ENCODE data around the gene P3H2. TPM values are rescaled to one million over a fixed set of nuclear protein-coding genes. Genes with fewer than 3 reads are reported as not detected.

P3H2 gene
- total RNA-seq, 1 experiment from 2014 or later, result 44.7 TPM

DNA sequence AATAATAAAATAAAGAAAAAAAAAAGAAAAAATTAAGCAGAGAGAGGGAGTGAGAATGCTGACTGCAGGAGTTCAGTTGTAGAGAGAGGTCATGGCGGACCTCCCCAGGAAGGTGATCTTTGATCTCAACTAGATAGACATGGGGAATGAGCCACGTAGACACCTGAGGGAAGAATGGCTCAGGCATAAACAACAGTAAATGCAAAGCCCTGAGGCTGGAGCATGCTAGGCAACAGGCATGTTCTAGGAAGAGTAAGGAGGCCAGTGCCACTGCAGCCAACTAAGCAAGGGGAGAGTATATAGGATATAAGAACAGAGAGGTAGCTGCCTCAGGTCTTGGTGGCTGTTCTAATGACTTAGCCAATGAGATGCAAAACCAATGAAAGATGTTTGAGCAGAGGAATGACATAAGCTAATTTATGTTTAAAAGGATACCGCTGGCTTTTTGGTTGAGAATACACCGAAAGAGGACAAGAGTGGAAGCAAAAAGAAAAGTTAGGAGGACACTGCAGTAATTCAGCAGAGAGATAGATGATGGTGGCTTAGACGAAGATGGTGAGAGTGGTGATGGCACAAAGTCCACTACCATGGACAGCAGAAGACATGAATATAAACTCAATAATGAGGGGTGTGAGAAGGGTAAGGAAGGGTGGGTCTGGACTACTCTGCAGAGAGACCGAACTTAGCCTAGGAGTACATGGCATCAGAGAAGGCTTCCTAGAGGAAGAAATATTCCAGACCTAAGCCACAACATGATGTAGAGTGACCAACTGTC, 174.6 kb downstream of the P3H2 start:
- DNase-seq, result no peak
- Histone ChIP-seq H3K27me3 (ENCODE audit: control insufficient read depth, insufficient read depth, low read length) (no peaks in the 10 kb centered on the region; the same call in 1 of the 2 replicates), H3K36me3 (replicated peaks; ENCODE audit: control insufficient read depth, insufficient read depth, low read length) (no peaks in the 10 kb centered on the region), H3K4me3 (ENCODE audit: insufficient read depth, low read depth, low read length) (no peak overlapping the region)

- Histone ChIP-seq H3K36me3 (replicated peaks; ENCODE audit: control insufficient read depth, insufficient read depth, low read length) (no peaks in the 10 kb centered on the region), H3K27me3 (ENCODE audit: control insufficient read depth, insufficient read depth, low read length) (no peaks in the 10 kb centered on the region; the same call in 1 of the 2 replicates), H3K4me3 (ENCODE audit: insufficient read depth, low read depth, low read length) (no peak overlapping the region)
- DNase-seq, result no peak
Observed at GRCh38 chr3:189944285-189945145, 176.2 kb downstream of the P3H2 start.

GRCh38 chr3:189942948-189943347, 177.7 kb downstream of the P3H2 start:
- DNase-seq, result no peak
- H3K27me3 ChIP-seq (ENCODE audit: control insufficient read depth, insufficient read depth, low read length), result no peaks in the 10 kb centered on the region; the same call in 1 of the 2 replicates
- H3K36me3 ChIP-seq (replicated peaks; ENCODE audit: control insufficient read depth, insufficient read depth, low read length), result no peaks in the 10 kb centered on the region
- no peak overlapping the region for H3K4me3 ChIP-seq (ENCODE audit: insufficient read depth, low read depth, low read length)

DNA sequence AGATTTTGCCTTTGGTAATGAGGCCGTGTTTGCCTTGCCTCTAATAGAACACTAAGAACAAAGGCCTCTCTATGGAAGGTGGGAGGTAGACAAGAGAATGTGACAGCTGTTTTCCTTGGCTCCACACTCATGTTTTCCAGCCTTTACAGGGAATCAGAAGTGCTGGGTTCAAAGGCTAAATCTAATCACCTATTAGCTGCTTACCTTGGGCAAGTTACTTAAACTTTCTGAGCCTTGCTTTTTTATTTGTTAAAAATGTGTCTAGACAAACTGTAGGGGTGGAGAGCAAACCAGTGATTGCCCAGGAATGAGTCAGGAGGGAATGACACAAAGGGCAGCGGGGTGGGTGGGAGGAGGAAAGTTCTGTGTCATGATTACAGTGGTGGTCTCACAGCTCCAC, 179.0 kb downstream of the P3H2 start:
- no peaks in the 10 kb centered on the region; the same call in 1 of the 2 replicates for H3K27me3 ChIP-seq (ENCODE audit: control insufficient read depth, insufficient read depth, low read length)
- no peak overlapping the region for H3K4me3 ChIP-seq (ENCODE audit: insufficient read depth, low read depth, low read length)
- no peak for DNase-seq
- H3K36me3 ChIP-seq (replicated peaks; ENCODE audit: control insufficient read depth, insufficient read depth, low read length), result no peaks in the 10 kb centered on the region

GRCh38 chr3:189941125-189941524, 179.6 kb downstream of the P3H2 start:
- Histone ChIP-seq H3K4me3 (ENCODE audit: insufficient read depth, low read depth, low read length) (no peak overlapping the region), H3K36me3 (replicated peaks; ENCODE audit: control insufficient read depth, insufficient read depth, low read length) (no peaks in the 10 kb centered on the region), H3K27me3 (ENCODE audit: control insufficient read depth, insufficient read depth, low read length) (no peaks in the 10 kb centered on the region; the same call in 1 of the 2 replicates)
- DNase-seq, result no peak

DNA sequence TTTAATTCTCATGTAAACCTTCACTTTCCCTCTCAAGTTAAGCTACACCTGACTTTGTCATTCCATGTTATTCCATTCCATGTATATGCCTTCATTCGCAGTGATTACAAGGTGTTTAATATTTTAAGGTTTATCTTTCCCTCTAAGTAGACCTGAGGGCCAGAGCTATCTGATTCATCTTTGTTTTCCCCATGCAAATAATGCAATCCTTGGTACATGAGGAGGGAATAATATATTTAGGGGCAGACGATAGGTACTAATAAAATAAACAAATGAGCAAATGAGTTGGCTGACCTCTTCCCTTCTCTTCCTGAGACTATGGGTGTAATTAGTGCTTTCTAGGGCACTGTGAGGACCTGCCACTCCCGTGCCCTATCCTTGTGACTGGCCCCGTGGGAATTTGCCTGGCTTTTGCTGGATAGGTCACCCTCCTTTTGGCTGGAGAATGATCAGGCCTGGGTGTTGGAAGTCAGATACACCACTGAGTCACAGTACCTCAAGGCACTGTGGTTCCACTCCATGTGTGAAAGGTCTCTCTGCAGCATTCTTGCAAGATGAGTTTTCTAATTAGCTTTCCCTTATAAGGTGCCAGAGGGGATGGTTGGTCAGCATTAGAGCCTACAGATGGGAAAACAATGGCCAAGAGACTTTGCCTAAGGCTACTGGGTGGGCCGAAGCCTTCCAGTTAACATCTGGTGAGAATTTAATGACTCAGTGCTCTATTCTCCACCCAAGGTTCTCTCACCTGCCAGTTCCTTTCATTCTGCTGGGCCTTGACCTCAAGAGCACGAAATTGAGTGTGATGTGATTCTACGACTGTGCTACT, 183.2 kb downstream of the P3H2 start:
- no peak overlapping the region for H3K4me3 ChIP-seq (ENCODE audit: insufficient read depth, low read depth, low read length)
- H3K27me3 ChIP-seq (ENCODE audit: control insufficient read depth, insufficient read depth, low read length), result no peaks in the 10 kb centered on the region
- no peak for DNase-seq

GRCh38 chr3:189936201-189936945, 184.3 kb downstream of the P3H2 start:
- Histone ChIP-seq H3K4me3 (ENCODE audit: insufficient read depth, low read depth, low read length) (no peak overlapping the region), H3K36me3 (replicated peaks; ENCODE audit: control insufficient read depth, insufficient read depth, low read length) (no peaks in the 10 kb centered on the region), H3K27me3 (ENCODE audit: control insufficient read depth, insufficient read depth, low read length) (no peaks in the 10 kb centered on the region)
- no peak for DNase-seq

More for the DNA sequence above, 183.2 kb downstream of the P3H2 start:
- H3K36me3 ChIP-seq (replicated peaks; ENCODE audit: control insufficient read depth, insufficient read depth, low read length), result no peaks in the 10 kb centered on the region

DNA sequence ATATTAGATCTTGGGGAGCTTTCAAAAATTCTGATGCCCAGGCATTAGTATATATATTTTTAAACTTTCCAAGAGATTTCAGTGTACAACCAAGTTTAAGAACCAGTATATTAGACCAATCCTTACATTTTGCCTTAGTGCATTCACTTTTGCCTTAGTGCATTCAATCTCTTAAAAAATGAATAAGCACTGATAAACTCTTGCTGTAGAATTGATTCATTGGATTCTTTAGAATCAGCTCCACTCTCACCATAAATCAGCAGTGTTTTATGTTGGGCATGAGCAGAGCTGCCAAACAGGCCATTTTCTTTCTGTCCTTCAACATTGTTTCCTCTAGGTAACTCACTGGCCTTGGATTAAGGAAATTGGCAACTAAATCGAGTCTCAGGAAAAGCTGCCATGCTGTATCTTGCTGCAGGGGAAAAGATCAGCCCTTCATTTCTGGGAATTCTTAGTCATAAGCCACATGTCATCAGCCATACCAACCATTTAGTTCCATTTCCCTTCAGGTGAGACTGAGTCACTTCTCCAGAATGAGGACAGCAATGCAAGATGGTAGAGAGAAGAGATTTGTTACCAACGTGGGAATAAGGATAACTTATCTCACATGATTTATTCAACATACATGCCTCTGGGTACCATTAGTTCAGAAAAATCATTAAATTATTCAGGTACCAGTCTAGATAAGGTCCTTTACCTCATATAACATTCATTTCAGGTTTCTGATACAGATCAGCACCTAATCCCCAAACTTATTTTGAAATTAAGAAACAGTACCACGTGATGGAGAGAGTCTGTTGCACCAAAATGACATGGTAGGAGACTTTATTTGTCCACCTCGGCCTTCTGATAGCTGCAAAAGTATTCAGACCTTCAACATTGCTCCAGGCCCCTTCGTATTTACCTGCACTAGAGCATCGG, 192.5 kb downstream of the P3H2 start:
- DNase-seq, result no peak
- Histone ChIP-seq H3K27me3 (ENCODE audit: control insufficient read depth, insufficient read depth, low read length) (no peaks in the 10 kb centered on the region), H3K4me3 (ENCODE audit: insufficient read depth, low read depth, low read length) (no peak overlapping the region), H3K36me3 (replicated peaks; ENCODE audit: control insufficient read depth, insufficient read depth, low read length) (no peaks in the 10 kb centered on the region)

- no peaks in the 10 kb centered on the region for H3K27me3 ChIP-seq (ENCODE audit: control insufficient read depth, insufficient read depth, low read length)
- H3K4me3 ChIP-seq (ENCODE audit: insufficient read depth, low read depth, low read length), result no peak overlapping the region
- DNase-seq, result no peak
- H3K36me3 ChIP-seq (replicated peaks; ENCODE audit: control insufficient read depth, insufficient read depth, low read length), result no peaks in the 10 kb centered on the region
Observed at GRCh38 chr3:189921770-189922169, 198.9 kb downstream of the P3H2 start.

DNA sequence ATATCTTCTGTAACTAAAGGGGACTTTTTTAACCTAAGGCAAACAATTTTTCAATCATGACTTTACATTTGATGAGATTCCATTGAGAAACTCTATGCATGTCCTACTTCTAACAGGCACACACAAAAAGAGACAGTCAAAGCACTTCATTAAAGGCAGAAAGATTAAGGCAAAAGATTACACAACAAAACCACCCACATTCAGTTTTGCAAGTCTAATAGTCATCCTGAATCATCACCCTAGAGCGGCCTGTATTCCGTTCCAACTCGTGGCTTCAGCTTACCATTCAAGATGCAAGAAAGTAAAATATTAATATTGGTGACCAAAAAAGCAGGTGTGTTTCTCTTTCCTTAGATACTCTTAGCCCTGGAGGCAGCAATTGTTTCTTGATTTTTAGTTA, 205.9 kb downstream of the P3H2 start:
- DNase-seq, result no peak

DNA sequence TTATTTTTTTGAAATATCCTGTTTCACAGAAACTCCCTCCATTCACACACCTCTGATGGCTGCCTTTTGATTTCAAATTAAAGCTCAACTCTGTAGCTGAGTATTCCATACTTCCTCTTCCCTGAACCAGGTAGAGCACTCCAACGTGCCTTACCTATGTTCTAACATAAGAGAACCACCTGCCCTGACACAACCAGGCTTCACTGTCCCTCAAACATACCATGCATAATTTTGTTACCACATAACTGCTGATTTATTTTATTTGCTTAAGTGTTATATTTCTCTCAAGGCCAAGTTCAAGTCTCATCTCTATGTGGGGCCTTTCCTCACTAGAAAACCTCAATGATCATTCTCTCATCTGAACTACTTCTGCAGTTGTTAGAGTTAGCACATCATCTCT, 209.7 kb downstream of the P3H2 start:
- Histone ChIP-seq H3K4me3 (ENCODE audit: insufficient read depth, low read depth, low read length) (no peak overlapping the region), H3K36me3 (replicated peaks; ENCODE audit: control insufficient read depth, insufficient read depth, low read length) (no peaks in the 10 kb centered on the region), H3K27me3 (ENCODE audit: control insufficient read depth, insufficient read depth, low read length) (no peaks in the 10 kb centered on the region)
- no peak for DNase-seq

More for the DNA sequence above, 205.9 kb downstream of the P3H2 start:
- H3K27me3 ChIP-seq (ENCODE audit: control insufficient read depth, insufficient read depth, low read length), result no peaks in the 10 kb centered on the region
- H3K36me3 ChIP-seq (replicated peaks; ENCODE audit: control insufficient read depth, insufficient read depth, low read length), result no peaks in the 10 kb centered on the region
- no peak overlapping the region for H3K4me3 ChIP-seq (ENCODE audit: insufficient read depth, low read depth, low read length)

GRCh38 chr3:189909573-189909972, 211.1 kb downstream of the P3H2 start:
- Histone ChIP-seq H3K27me3 (ENCODE audit: control insufficient read depth, insufficient read depth, low read length) (no peaks in the 10 kb centered on the region), H3K36me3 (replicated peaks; ENCODE audit: control insufficient read depth, insufficient read depth, low read length) (no peaks in the 10 kb centered on the region), H3K4me3 (ENCODE audit: insufficient read depth, low read depth, low read length) (no peak overlapping the region)
- DNase-seq, result no peak

DNA sequence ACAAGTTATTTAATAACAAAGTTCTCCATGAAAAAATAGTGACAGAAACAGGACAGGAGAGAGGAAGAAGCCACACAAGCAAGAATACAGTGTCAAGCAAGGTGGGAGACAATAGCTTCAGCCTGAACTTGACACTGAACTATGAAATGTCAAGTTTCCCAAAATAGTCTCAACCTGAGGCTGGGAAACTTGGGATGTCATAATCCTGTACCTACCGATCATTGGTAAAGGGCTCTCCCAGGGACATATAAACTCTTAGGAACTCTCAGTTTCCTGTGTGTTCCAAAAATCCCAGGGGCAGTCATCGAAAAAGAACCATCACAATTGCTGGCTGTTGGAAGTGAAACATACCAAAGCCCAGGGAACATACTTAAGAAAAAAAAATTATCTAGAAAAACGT, 211.6 kb downstream of the P3H2 start:
- Histone ChIP-seq H3K36me3 (replicated peaks; ENCODE audit: control insufficient read depth, insufficient read depth, low read length) (no peaks in the 10 kb centered on the region), H3K4me3 (ENCODE audit: insufficient read depth, low read depth, low read length) (no peak overlapping the region), H3K27me3 (ENCODE audit: control insufficient read depth, insufficient read depth, low read length) (no peaks in the 10 kb centered on the region)
- DNase-seq, result no peak

All from H7 (cell line).